ENCODE measurements around the gene PERCC1. TPM values are rescaled to one million over a fixed set of nuclear protein-coding genes. Genes with fewer than 3 reads are reported as not detected.
A peak's percentile ranks its signal among the peaks of the same experiment; 100 is the strongest.

Gene PERCC1
- total and polyA plus RNA-seq, 7 experiments from 2014 or later, result 0.77 to 3.4 (median 1.7) TPM; not detected in 3

GRCh38 chr16:1431497-1432270, 806 bp downstream of the PERCC1 start:
- ChIA-PET POLR2A (interaction anchor here (1.0 to 1.6 kb wide), 3 partner anchors 10 to 104 kb away, joined by 5 to 18 read pairs (median 6); partner anchors contain the start of gene UQCC4), CTCF (interaction anchor here (0.6 kb wide), 2 partner anchors 490 to 1461 kb away, joined by 3 to 4 read pairs; no protein-coding TSS in a partner anchor)
- H3K36me3 Mint-ChIP-seq, result no peaks in the 10 kb centered on the region
- intact Hi-C loops (cut with micrococcal nuclease), result no loop called here
- H3K4me1 Mint-ChIP-seq, result peaks cover 0 to 3% (median 0%) of the 10 kb centered on the region in 7 donors
- H3K27ac ChIP-seq (ENCODE audit: low read depth, low read length), result peak overlapping the region; percentile 63
- no peak for DNase-seq
- no peaks in the 10 kb centered on the region for H3K9me3 Mint-ChIP-seq
- H3K27ac Mint-ChIP-seq, result peak overlapping the region in 5 of 9 donors; percentile 28 to 92 (median 64)
- H3K9me3 ChIP-seq (ENCODE audit: control insufficient read depth in 2 of 3, low read length in 3 of 3), result no peaks in the 10 kb centered on the region
- no peaks in the 10 kb centered on the region for H3K4me1 ChIP-seq (ENCODE audit: control insufficient read depth in 2 of 2, insufficient read depth in 2 of 2, low read length in 2 of 2)
- H3K4me3 ChIP-seq (ENCODE audit: low read length), result peak overlapping the region; percentile 24
- H3K27me3 Mint-ChIP-seq, result peaks cover 0 to 2% (median 0%) of the 10 kb centered on the region in 5 donors
- H3K36me3 ChIP-seq (ENCODE audit: control insufficient read depth in 2 of 3, insufficient read depth in 3 of 3, low read length in 3 of 3), result peaks cover 0 to 6% (median 0%) of the 10 kb centered on the region in 3 experiments
- peak overlapping the region in 8 of 10 donors; percentile 21 to 77 (median 62) for H3K4me3 Mint-ChIP-seq
- no peak for ATAC-seq
- H3K27me3 ChIP-seq (ENCODE audit: control insufficient read depth in 2 of 2, insufficient read depth in 2 of 2, low read length in 2 of 2), result no peaks in the 10 kb centered on the region

GRCh38 chr16:1432388-1433262, 1.7 kb downstream of the PERCC1 start:
- H3K9me3 Mint-ChIP-seq, result no peaks in the 10 kb centered on the region
- ATAC-seq (no peak), DNase-seq (no peak)
- H3K27me3 Mint-ChIP-seq, result peaks cover 0 to 2% (median 0%) of the 10 kb centered on the region in 5 donors
- H3K27ac Mint-ChIP-seq, result peak overlapping the region in 4 of 9 donors; percentile 46 to 85 (median 58)
- Histone ChIP-seq H3K27me3 (ENCODE audit: control insufficient read depth in 2 of 2, insufficient read depth in 2 of 2, low read length in 2 of 2) (no peaks in the 10 kb centered on the region), H3K9me3 (ENCODE audit: control insufficient read depth in 2 of 3, low read length in 3 of 3) (no peaks in the 10 kb centered on the region), H3K27ac (ENCODE audit: low read depth, low read length) (peak overlapping the region; percentile 63), H3K4me3 (ENCODE audit: low read length) (peak overlapping the region; percentile 24), H3K4me1 (ENCODE audit: control insufficient read depth in 2 of 2, insufficient read depth in 2 of 2, low read length in 2 of 2) (no peaks in the 10 kb centered on the region), H3K36me3 (ENCODE audit: control insufficient read depth in 2 of 3, insufficient read depth in 3 of 3, low read length in 3 of 3) (peaks cover 0 to 6% (median 0%) of the 10 kb centered on the region in 3 experiments)
- peaks cover 0 to 3% (median 0%) of the 10 kb centered on the region in 7 donors for H3K4me1 Mint-ChIP-seq
- POLR2A ChIA-PET, result interaction anchor here (0.6 to 1.7 kb wide), 8 partner anchors 11 to 394 kb away, joined by 3 to 18 read pairs (median 5); partner anchors contain the start of genes FAHD1, HAGH and UQCC4
- CTCF ChIA-PET, result interaction anchor here (0.6 kb wide), 1 partner anchor 1460 kb away, joined by 4 read pairs; no protein-coding TSS in a partner anchor
- H3K4me3 Mint-ChIP-seq, result peak overlapping the region in 9 of 10 donors; percentile 21 to 74 (median 51)
- no peaks in the 10 kb centered on the region for H3K36me3 Mint-ChIP-seq
- intact Hi-C loops (cut with micrococcal nuclease), result no loop called here

DNA sequence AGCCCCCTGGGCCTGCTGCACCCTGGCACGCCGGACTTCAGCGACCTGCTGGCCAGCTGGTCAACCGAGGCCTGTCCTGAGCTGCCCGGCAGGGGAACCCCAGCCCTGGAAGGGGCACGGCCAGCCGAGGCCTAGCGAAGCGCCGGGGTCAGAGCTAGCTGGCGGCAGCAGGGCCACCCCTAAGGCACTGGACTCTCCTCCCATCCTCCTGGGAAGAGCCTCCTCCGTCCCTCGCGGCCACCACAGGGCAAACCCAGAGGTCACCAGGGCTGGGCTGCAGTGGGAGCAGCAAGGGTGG, 2.3 kb downstream of the PERCC1 start:
- Histone ChIP-seq H3K9me3 (ENCODE audit: control insufficient read depth in 2 of 3, low read length in 3 of 3) (no peaks in the 10 kb centered on the region), H3K27me3 (ENCODE audit: control insufficient read depth in 2 of 2, insufficient read depth in 2 of 2, low read length in 2 of 2) (no peaks in the 10 kb centered on the region), H3K27ac (ENCODE audit: low read depth, low read length) (peak overlapping the region; percentile 63), H3K36me3 (ENCODE audit: control insufficient read depth in 2 of 3, insufficient read depth in 3 of 3, low read length in 3 of 3) (peaks cover 0 to 6% (median 0%) of the 10 kb centered on the region in 3 experiments), H3K4me1 (ENCODE audit: control insufficient read depth in 2 of 2, insufficient read depth in 2 of 2, low read length in 2 of 2) (no peaks in the 10 kb centered on the region), H3K4me3 (ENCODE audit: low read length) (no peak overlapping the region)
- ATAC-seq (no peak), DNase-seq (no peak)
- H3K4me3 Mint-ChIP-seq, result peak overlapping the region in 1 of 10 donors; percentile 74
- no peak overlapping the region for H3K27ac Mint-ChIP-seq
- ChIA-PET CTCF (no interaction called here), POLR2A (interaction anchor here (0.9 to 1.7 kb wide), 6 partner anchors 12 to 394 kb away, joined by 3 to 18 read pairs (median 5); partner anchors contain the start of genes FAHD1, HAGH and UQCC4)
- peaks cover 0 to 2% (median 0%) of the 10 kb centered on the region in 5 donors for H3K27me3 Mint-ChIP-seq
- intact Hi-C loops (cut with micrococcal nuclease), result no loop called here
- no peaks in the 10 kb centered on the region for H3K36me3 Mint-ChIP-seq
- H3K4me1 Mint-ChIP-seq, result peaks cover 0 to 3% (median 0%) of the 10 kb centered on the region in 7 donors
- no peaks in the 10 kb centered on the region for H3K9me3 Mint-ChIP-seq

- H3K36me3 ChIP-seq (ENCODE audit: control insufficient read depth in 2 of 3, insufficient read depth in 3 of 3, low read length in 3 of 3), result peaks cover 0 to 6% (median 0%) of the 10 kb centered on the region in 3 experiments
- intact Hi-C loops (cut with micrococcal nuclease), result no loop called here
- no peak overlapping the region for H3K4me3 ChIP-seq (ENCODE audit: low read length)
- no peaks in the 10 kb centered on the region for H3K9me3 ChIP-seq (ENCODE audit: control insufficient read depth in 2 of 3, low read length in 3 of 3)
- H3K27ac ChIP-seq (ENCODE audit: low read depth, low read length), result peak overlapping the region; percentile 63
- CTCF ChIA-PET, result no interaction called here
- Mint-ChIP-seq H3K4me1 (peaks cover 0 to 3% (median 0%) of the 10 kb centered on the region in 7 donors), H3K27ac (no peak overlapping the region), H3K27me3 (peaks cover 0 to 2% (median 0%) of the 10 kb centered on the region in 5 donors), H3K36me3 (no peaks in the 10 kb centered on the region), H3K4me3 (peak overlapping the region in 1 of 10 donors; percentile 14), H3K9me3 (no peaks in the 10 kb centered on the region)
- POLR2A ChIA-PET, result interaction anchor here (1.7 kb wide), 1 partner anchor 59 kb away, joined by 6 read pairs; no protein-coding TSS in a partner anchor
- no peaks in the 10 kb centered on the region for H3K4me1 ChIP-seq (ENCODE audit: control insufficient read depth in 2 of 2, insufficient read depth in 2 of 2, low read length in 2 of 2)
- H3K27me3 ChIP-seq (ENCODE audit: control insufficient read depth in 2 of 2, insufficient read depth in 2 of 2, low read length in 2 of 2), result no peaks in the 10 kb centered on the region
- DNase-seq (no peak), ATAC-seq (no peak)
Observed at GRCh38 chr16:1433756-1434155, 2.9 kb downstream of the PERCC1 start.

- intact Hi-C loops (cut with micrococcal nuclease), result no loop called here
- POLR2A ChIA-PET, result no interaction called here
- H3K4me1 ChIP-seq (ENCODE audit: control insufficient read depth in 2 of 2, insufficient read depth in 2 of 2, low read length in 2 of 2), result no peaks in the 10 kb centered on the region
- Mint-ChIP-seq H3K4me1 (peaks cover 0 to 3% (median 0%) of the 10 kb centered on the region in 7 donors), H3K9me3 (no peaks in the 10 kb centered on the region), H3K27me3 (peaks cover 0 to 2% (median 0%) of the 10 kb centered on the region in 5 donors), H3K27ac (no peak overlapping the region), H3K4me3 (no peak overlapping the region), H3K36me3 (no peaks in the 10 kb centered on the region)
- H3K36me3 ChIP-seq (ENCODE audit: control insufficient read depth in 2 of 3, insufficient read depth in 3 of 3, low read length in 3 of 3), result peaks cover 0 to 6% (median 0%) of the 10 kb centered on the region in 3 experiments
- ATAC-seq (no peak), DNase-seq (no peak)
- no peaks in the 10 kb centered on the region for H3K9me3 ChIP-seq (ENCODE audit: control insufficient read depth in 2 of 3, low read length in 3 of 3)
- CTCF ChIA-PET, result no interaction called here
- no peak overlapping the region for H3K4me3 ChIP-seq (ENCODE audit: low read length)
- no peak overlapping the region for H3K27ac ChIP-seq (ENCODE audit: low read depth, low read length)
- H3K27me3 ChIP-seq (ENCODE audit: control insufficient read depth in 2 of 2, insufficient read depth in 2 of 2, low read length in 2 of 2), result no peaks in the 10 kb centered on the region
Observed at GRCh38 chr16:1434644-1435592, 4.0 kb downstream of the PERCC1 start.
